ENCODE data around the gene CX3CL1. TPM values are rescaled to one million over a fixed set of nuclear protein-coding genes. Genes with fewer than 3 reads are reported as not detected.

CX3CL1 gene
- total and polyA plus RNA-seq, 7 donors, result 3.3 to 13.5 (median 6.2) TPM

DNA sequence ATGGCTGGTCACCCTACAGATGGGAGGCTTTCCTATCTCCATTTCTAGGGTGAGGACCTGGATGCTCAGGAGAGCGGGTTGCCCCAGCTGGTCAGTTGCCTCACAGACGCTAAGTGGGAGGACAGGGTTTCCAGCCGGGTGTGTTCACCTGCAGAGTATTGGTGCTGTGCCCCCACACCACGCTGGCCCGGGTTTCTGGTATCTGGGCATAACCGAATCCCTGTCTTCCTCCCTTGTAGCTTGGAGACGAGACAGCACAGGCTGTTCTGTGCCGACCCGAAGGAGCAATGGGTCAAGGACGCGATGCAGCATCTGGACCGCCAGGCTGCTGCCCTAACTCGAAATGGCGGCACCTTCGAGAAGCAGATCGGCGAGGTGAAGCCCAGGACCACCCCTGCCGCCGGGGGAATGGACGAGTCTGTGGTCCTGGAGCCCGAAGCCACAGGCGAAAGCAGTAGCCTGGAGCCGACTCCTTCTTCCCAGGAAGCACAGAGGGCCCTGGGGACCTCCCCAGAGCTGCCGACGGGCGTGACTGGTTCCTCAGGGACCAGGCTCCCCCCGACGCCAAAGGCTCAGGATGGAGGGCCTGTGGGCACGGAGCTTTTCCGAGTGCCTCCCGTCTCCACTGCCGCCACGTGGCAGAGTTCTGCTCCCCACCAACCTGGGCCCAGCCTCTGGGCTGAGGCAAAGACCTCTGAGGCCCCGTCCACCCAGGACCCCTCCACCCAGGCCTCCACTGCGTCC lies 9.7 kb downstream of the CX3CL1 start:
- H3K27me3 ChIP-seq (ENCODE audit: insufficient read depth in 3 of 3, low read length in 2 of 3), result peaks cover 0 to 3% (median 0%) of the 10 kb centered on the region in 3 donors
- ATAC-seq, result no peak
- H3K9me3 ChIP-seq, result no peaks in the 10 kb centered on the region
- H3K4me1 ChIP-seq, result no peaks in the 10 kb centered on the region
- WGBS, 3 donors, result 84 to 87% (median 84%) methylated on average over 34 to 35 of the region's 35 CpGs
- no peaks in the 10 kb centered on the region for H3K36me3 ChIP-seq (ENCODE audit: insufficient read depth in 1 of 2, low read depth in 1 of 2)
- H3K4me3 ChIP-seq, result no peak overlapping the region
- intact Hi-C loops (cut with DNase I), result no loop called here
- no peak for DNase-seq
- no peak overlapping the region for H3K27ac ChIP-seq
- TF ChIP-seq, protein P1, sequence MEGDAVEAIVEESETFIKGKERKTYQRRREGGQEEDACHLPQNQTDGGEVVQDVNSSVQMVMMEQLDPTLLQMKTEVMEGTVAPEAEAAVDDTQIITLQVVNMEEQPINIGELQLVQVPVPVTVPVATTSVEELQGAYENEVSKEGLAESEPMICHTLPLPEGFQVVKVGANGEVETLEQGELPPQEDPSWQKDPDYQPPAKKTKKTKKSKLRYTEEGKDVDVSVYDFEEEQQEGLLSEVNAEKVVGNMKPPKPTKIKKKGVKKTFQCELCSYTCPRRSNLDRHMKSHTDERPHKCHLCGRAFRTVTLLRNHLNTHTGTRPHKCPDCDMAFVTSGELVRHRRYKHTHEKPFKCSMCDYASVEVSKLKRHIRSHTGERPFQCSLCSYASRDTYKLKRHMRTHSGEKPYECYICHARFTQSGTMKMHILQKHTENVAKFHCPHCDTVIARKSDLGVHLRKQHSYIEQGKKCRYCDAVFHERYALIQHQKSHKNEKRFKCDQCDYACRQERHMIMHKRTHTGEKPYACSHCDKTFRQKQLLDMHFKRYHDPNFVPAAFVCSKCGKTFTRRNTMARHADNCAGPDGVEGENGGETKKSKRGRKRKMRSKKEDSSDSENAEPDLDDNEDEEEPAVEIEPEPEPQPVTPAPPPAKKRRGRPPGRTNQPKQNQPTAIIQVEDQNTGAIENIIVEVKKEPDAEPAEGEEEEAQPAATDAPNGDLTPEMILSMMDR (IDR thresholded peaks at IDR 0.05), result no peak

DNA sequence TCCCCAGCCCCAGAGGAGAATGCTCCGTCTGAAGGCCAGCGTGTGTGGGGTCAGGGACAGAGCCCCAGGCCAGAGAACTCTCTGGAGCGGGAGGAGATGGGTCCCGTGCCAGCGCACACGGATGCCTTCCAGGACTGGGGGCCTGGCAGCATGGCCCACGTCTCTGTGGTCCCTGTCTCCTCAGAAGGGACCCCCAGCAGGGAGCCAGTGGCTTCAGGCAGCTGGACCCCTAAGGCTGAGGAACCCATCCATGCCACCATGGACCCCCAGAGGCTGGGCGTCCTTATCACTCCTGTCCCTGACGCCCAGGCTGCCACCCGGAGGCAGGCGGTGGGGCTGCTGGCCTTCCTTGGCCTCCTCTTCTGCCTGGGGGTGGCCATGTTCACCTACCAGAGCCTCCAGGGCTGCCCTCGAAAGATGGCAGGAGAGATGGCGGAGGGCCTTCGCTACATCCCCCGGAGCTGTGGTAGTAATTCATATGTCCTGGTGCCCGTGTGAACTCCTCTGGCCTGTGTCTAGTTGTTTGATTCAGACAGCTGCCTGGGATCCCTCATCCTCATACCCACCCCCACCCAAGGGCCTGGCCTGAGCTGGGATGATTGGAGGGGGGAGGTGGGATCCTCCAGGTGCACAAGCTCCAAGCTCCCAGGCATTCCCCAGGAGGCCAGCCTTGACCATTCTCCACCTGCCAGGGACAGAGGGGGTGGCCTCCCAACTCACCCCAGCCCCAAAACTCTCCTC lies 10.4 kb downstream of the CX3CL1 start:
- ATAC-seq, result no peak
- Histone ChIP-seq H3K27me3 (ENCODE audit: insufficient read depth in 3 of 3, low read length in 2 of 3) (no peaks in the 10 kb centered on the region), H3K4me1 (no peaks in the 10 kb centered on the region), H3K27ac (no peak overlapping the region), H3K36me3 (ENCODE audit: insufficient read depth in 1 of 2, low read depth in 1 of 2) (no peaks in the 10 kb centered on the region), H3K4me3 (no peak overlapping the region), H3K9me3 (no peaks in the 10 kb centered on the region)
- no peak for DNase-seq
- TF ChIP-seq, protein P1 (IDR thresholded peaks at IDR 0.05), result no peak
- 88 to 94% (median 90%) methylated on average over 14 to 16 of the region's 16 CpGs for WGBS, 3 donors
- intact Hi-C loops (cut with DNase I), result no loop called here

DNA sequence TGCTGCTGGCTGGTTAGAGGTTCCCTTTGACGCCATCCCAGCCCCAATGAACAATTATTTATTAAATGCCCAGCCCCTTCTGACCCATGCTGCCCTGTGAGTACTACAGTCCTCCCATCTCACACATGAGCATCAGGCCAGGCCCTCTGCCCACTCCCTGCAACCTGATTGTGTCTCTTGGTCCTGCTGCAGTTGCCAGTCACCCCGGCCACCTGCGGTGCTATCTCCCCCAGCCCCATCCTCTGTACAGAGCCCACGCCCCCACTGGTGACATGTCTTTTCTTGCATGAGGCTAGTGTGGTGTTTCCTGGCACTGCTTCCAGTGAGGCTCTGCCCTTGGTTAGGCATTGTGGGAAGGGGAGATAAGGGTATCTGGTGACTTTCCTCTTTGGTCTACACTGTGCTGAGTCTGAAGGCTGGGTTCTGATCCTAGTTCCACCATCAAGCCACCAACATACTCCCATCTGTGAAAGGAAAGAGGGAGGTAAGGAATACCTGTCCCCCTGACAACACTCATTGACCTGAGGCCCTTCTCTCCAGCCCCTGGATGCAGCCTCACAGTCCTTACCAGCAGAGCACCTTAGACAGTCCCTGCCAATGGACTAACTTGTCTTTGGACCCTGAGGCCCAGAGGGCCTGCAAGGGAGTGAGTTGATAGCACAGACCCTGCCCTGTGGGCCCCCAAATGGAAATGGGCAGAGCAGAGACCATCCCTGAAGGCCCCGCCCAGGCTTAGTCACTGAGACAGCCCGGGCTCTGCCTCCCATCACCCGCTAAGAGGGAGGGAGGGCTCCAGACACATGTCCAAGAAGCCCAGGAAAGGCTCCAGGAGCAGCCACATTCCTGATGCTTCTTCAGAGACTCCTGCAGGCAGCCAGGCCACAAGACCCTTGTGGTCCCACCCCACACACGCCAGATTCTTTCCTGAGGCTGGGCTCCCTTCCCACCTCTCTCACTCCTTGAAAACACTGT lies 11.3 kb downstream of the CX3CL1 start:
- intact Hi-C loops (cut with DNase I), result no loop called here
- ATAC-seq, result no peak
- DNase-seq, result peak in 1 of 2 donors; percentile 23
- WGBS, 3 donors, result 77 to 82% (median 78%) methylated on average over 6 to 8 of the region's 8 CpGs
- Histone ChIP-seq H3K27ac (no peak overlapping the region), H3K27me3 (ENCODE audit: insufficient read depth in 3 of 3, low read length in 2 of 3) (no peaks in the 10 kb centered on the region), H3K36me3 (ENCODE audit: insufficient read depth in 1 of 2, low read depth in 1 of 2) (no peaks in the 10 kb centered on the region), H3K4me3 (no peak overlapping the region), H3K4me1 (no peaks in the 10 kb centered on the region), H3K9me3 (no peaks in the 10 kb centered on the region)
- TF ChIP-seq, protein P1 (IDR thresholded peaks at IDR 0.05), result no peak

DNA sequence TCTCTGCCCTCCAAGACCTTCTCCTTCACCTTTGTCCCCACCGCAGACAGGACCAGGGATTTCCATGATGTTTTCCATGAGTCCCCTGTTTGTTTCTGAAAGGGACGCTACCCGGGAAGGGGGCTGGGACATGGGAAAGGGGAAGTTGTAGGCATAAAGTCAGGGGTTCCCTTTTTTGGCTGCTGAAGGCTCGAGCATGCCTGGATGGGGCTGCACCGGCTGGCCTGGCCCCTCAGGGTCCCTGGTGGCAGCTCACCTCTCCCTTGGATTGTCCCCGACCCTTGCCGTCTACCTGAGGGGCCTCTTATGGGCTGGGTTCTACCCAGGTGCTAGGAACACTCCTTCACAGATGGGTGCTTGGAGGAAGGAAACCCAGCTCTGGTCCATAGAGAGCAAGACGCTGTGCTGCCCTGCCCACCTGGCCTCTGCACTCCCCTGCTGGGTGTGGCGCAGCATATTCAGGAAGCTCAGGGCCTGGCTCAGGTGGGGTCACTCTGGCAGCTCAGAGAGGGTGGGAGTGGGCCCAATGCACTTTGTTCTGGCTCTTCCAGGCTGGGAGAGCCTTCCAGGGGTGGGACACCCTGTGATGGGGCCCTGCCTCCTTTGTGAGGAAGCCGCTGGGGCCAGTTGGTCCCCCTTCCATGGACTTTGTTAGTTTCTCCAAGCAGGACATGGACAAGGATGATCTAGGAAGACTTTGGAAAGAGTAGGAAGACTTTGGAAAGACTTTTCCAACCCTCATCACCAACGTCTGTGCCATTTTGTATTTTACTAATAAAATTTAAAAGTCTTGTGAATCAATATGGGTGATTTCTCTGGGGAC lies 12.2 kb downstream of the CX3CL1 start:
- DNase-seq (no peak), ATAC-seq (no peak)
- Histone ChIP-seq H3K27ac (no peak overlapping the region), H3K36me3 (ENCODE audit: insufficient read depth in 1 of 2, low read depth in 1 of 2) (no peaks in the 10 kb centered on the region), H3K9me3 (no peaks in the 10 kb centered on the region), H3K4me3 (no peak overlapping the region), H3K27me3 (ENCODE audit: insufficient read depth in 3 of 3, low read length in 2 of 3) (no peaks in the 10 kb centered on the region), H3K4me1 (no peaks in the 10 kb centered on the region)
- WGBS, 3 donors, result 69 to 75% (median 72%) methylated on average over 11 of the region's 11 CpGs
- intact Hi-C loops (cut with DNase I), result no loop called here
- TF ChIP-seq, protein P1 (IDR thresholded peaks at IDR 0.05), result no peak

Measured in psoas muscle (tissue), 8 donors.